GM15510 (cell line): ENCODE measurements around the gene LELP1.

Experiments used
- POLR2A ChIP-seq: IDR thresholded peaks from 3 replicates; pipeline ENCODE4 v1.6.1; 2011; ENCODE audit warnings: borderline replicate concordance; ENCODE audit not compliant: insufficient read length; ENCODE audit errors: extremely low read depth

LELP1 gene

DNA sequence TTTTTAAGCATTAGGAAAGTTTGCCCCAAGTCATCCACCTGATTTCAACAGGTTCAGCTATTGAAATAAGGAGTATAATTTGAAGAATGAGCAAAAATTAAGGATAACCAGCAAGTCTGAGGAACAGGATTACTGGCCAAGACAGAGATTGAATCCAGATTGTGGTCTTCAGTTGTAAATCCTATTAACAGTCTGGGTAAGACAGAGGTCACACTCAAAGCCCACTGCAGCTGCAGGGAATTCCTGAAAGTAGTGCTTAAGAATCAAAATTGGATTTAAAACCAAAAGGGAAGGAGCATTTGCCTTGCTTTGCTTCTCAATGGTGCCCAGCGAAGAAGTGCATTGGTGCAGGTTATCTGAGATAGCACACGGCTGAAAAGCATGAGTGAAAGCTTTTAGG is 49.8 kb downstream of the LELP1 start:
- no peak for TF ChIP-seq POLR2A

GRCh38 chr1:153253693-153254092 is 50.5 kb downstream of the LELP1 start:
- TF ChIP-seq POLR2A, result no peak
